ENCODE data around the gene CSKMT. TPM values are rescaled to one million over a fixed set of nuclear protein-coding genes. Genes with fewer than 3 reads are reported as not detected.

CSKMT gene
- total and polyA plus RNA-seq, 2 donors (not counting 1 experiment from before 2014, with no cell fraction given): 39.0 to 57.3 TPM

GRCh38 chr11:62646825-62647608 is 18.1 kb upstream of the CSKMT start:
- Histone ChIP-seq H3K79me2 (ENCODE audit: control insufficient read depth, insufficient read depth, low read length) (peaks cover 73% of the 10 kb centered on the region), H3K4me2 (replicated peaks; ENCODE audit: low read depth, low read length, poor library complexity, severe bottlenecking) (peak overlapping the region; percentile 84), H3K9me3 (ENCODE audit: control extremely low read depth in 1 of 3, control insufficient read depth in 2 of 3, insufficient read depth in 1 of 3, low read length in 2 of 3) (no peaks in the 10 kb centered on the region), H2AFZ (ENCODE audit: insufficient read depth, low read depth, low read length, poor library complexity, severe bottlenecking) (no peak overlapping the region), H3K4me1 (ENCODE audit: control insufficient read depth in 2 of 2, insufficient read depth in 2 of 2, low read length in 2 of 2) (peaks cover 18 to 26% of the 10 kb centered on the region in 2 donors), H4K20me1 (ENCODE audit: control insufficient read depth, insufficient read depth, low read length, poor library complexity, severe bottlenecking) (peaks cover 9% of the 10 kb centered on the region), H3K4me3 (ENCODE audit: control extremely low read depth in 1 of 5, extremely low read depth in 1 of 5, insufficient read depth in 1 of 5, low read depth in 2 of 5, low read length in 4 of 5) (peak overlapping the region in 4 of 5 experiments; percentile 30 to 90 (median 56)), H3K27me3 (replicated peaks in 1 of 4; ENCODE audit: control extremely low read depth in 1 of 4, control insufficient read depth in 3 of 4, insufficient read depth in 4 of 4, low read length in 3 of 4) (no peaks in the 10 kb centered on the region), H3K36me3 (replicated peaks in 1 of 2; ENCODE audit: control extremely low read depth in 1 of 2, control insufficient read depth in 1 of 2, extremely low read depth in 1 of 2, insufficient read depth in 2 of 2, low read length in 1 of 2) (peaks cover 0 to 40% of the 10 kb centered on the region in 2 experiments), H3K27ac (ENCODE audit: low read length in 2 of 2) (no peak overlapping the region), H3K9ac (ENCODE audit: low read length) (no peak overlapping the region)
- POLR2A ChIA-PET: interaction anchor here (0.5 to 4.7 kb wide), 11 partner anchors 17 to 204 kb away, joined by 3 to 32 read pairs (median 4); partner anchors contain the start of genes C11orf98, CSKMT, LBHD1 and TMEM223
- peaks cover 26% of the 10 kb centered on the region for H3K4me1 Mint-ChIP-seq
- DNase-seq (no peak), ATAC-seq (ENCODE audit: low read depth) (no peak)
- H3K27ac Mint-ChIP-seq: peak overlapping the region; percentile 95
- H3K4me3 Mint-ChIP-seq: peak overlapping the region; percentile 97
- no peak for TF ChIP-seq CTCF (IDR thresholded peaks at IDR 0.05)
- TF ChIP-seq EZH2 (IDR thresholded peaks at IDR 0.05; ENCODE audit: borderline replicate concordance, insufficient read depth, low read depth, low read length, poor library complexity, severe bottlenecking): no peak
- 80% methylated on average over 31 of the region's 32 CpGs for WGBS (ENCODE audit: insufficient coverage)
- H3K9me3 Mint-ChIP-seq (ENCODE audit: insufficient read depth): no peaks in the 10 kb centered on the region
- intact Hi-C loops (cut with micrococcal nuclease): loop anchor here (1.0 to 2.0 kb wide), 9 partner anchors 18 to 185 kb away; partner anchors contain the start of genes C11orf98, CSKMT, EML3 and MTA2
- CTCF ChIA-PET: interaction anchor here (0.9 to 1.6 kb wide), 5 partner anchors 27 to 139 kb away, joined by 3 to 4 read pairs (median 3); partner anchors contain the start of gene TUT1
- H3K27me3 Mint-ChIP-seq: no peaks in the 10 kb centered on the region
